Thyroid gland (tissue), 4 donors: Measurements from ENCODE around the gene PATZ1. TPM values are rescaled to one million over a fixed set of nuclear protein-coding genes. Genes with fewer than 3 reads are reported as not detected.
A peak's percentile ranks its signal among the peaks of the same experiment; 100 is the strongest.
"Not testable (repeated sequence)": the region's sequence is repeated elsewhere in the genome, so short reads cannot be mapped to it uniquely, and the experiment has no call there.

Experiments
- DNase-seq, 2 donors: peaks; one replicate each; pipeline ENCODE4 v3.0.0-alpha.2; 2019
- H3K27ac ChIP-seq, 3 donors: fragments of 200-600 bp; sonication (generic); 1 replicate in 2 of 3; 2 replicates in 1 of 3; pipeline ENCODE4 v1.5.1; 2016 to 2019; ENCODE audit warnings: mild to moderate bottlenecking in 1 of 3, moderate library complexity in 1 of 3
- H3K27me3 ChIP-seq: fragments of 200-600 bp; sonication (generic); one replicate; pipeline ENCODE4 v1.5.1; 2019
- H3K36me3 ChIP-seq, 2 donors: fragments of 200-600 bp; sonication (generic); one replicate each; pipeline ENCODE4 v1.5.1; 2016 to 2019
- H3K4me1 ChIP-seq, 2 donors: fragments of 200-600 bp; sonication (generic); one replicate each; pipeline ENCODE4 v1.5.1; 2017 to 2019
- H3K4me3 ChIP-seq, 3 donors: fragments of 200-600 bp; sonication (generic); replicated peaks in 1 of 3; 1 replicate in 2 of 3; 2 replicates in 1 of 3; pipeline ENCODE4 v1.5.1; 2016; ENCODE audit warnings: mild to moderate bottlenecking in 1 of 3
- H3K9me3 ChIP-seq: fragments of 200-600 bp; sonication (generic); one replicate; pipeline ENCODE4 v1.5.1; 2017
- CTCF ChIP-seq, 6 experiments: fragments of 200-600 bp in 3 of 6; fragments of 450-650 bp in 3 of 6; sonication (generic) in 3 of 6; IDR thresholded peaks; one replicate each; pipeline ENCODE4 v1.5.1; 2016 to 2019; ENCODE audit warnings: antibody characterized with exemption in 6 of 6, mild to moderate bottlenecking in 2 of 6, inconsistent platforms in 1 of 6, moderate library complexity in 1 of 6
- POLR2A ChIP-seq, 2 donors: fragments of 450-650 bp; IDR thresholded peaks; one replicate each; pipeline ENCODE4 v1.6.1; 2017; ENCODE audit warnings: antibody characterized with exemption in 2 of 2, mild to moderate bottlenecking in 2 of 2, moderate library complexity in 1 of 2
- WGBS, 2 donors: methylation state at CpG; one replicate each; pipeline ENCODE4 v1.1.5; 2017; 5-methylcytosine and 5-hydroxymethylcytosine counted together
- intact Hi-C: fragments of 100-400 bp; cut with DNase I; formaldehyde crosslinking; loops from one replicate; pipeline ENCODE4 v1.15.1; 2023
- total RNA-seq, 4 donors: library from RNA; depleted of rRNA; stranded (reverse); fragments of >200 nt; gene quantifications; one replicate each; pipeline ENCODE4 v1.2.3, GENCODE V29; 2016

The PATZ1 gene
- total RNA-seq, 4 donors from 2014 or later, result 33.6 to 54.7 (median 46.1) TPM

- intact Hi-C loops, result no loop called here
- Histone ChIP-seq H3K36me3 (no peaks in the 10 kb centered on the region), H3K27me3 (no peaks in the 10 kb centered on the region), H3K4me1 (no peaks in the 10 kb centered on the region), H3K9me3 (no peaks in the 10 kb centered on the region), H3K27ac (no peak overlapping the region), H3K4me3 (no peak overlapping the region)
- 59 to 79% methylated on average over 5 of the region's 5 CpGs for WGBS, 2 donors
- no peak for DNase-seq
- TF ChIP-seq CTCF (IDR thresholded peaks at IDR 0.05) (no peak), POLR2A (IDR thresholded peaks at IDR 0.05) (no peak)
Observed at GRCh38 chr22:31354515-31354914, 8.4 kb upstream of the PATZ1 start.

- TF ChIP-seq POLR2A (IDR thresholded peaks at IDR 0.05) (no peak), CTCF (IDR thresholded peaks at IDR 0.05) (no peak)
- H3K27me3 ChIP-seq, result no peaks in the 10 kb centered on the region
- WGBS, 2 donors, result 49 to 50% methylated on average over 8 of the region's 8 CpGs
- H3K36me3 ChIP-seq, result no peaks in the 10 kb centered on the region
- peak; percentile 83 to 87 for DNase-seq
- no peak overlapping the region for H3K27ac ChIP-seq
- H3K9me3 ChIP-seq, result no peaks in the 10 kb centered on the region
- H3K4me3 ChIP-seq, result no peak overlapping the region
- peaks cover 5% of the 10 kb centered on the region in 2 donors for H3K4me1 ChIP-seq
- intact Hi-C loops, result no loop called here
Observed at GRCh38 chr22:31350410-31350863, 4.3 kb upstream of the PATZ1 start.

- intact Hi-C loops, result loop anchor here (10.0 kb wide), 2 partner anchors 145 to 315 kb away; partner anchors contain the start of genes PISD and SFI1
- Histone ChIP-seq H3K4me3 (no peak overlapping the region), H3K27me3 (no peaks in the 10 kb centered on the region), H3K36me3 (no peaks in the 10 kb centered on the region), H3K4me1 (peaks cover 9% of the 10 kb centered on the region in 2 donors), H3K9me3 (no peaks in the 10 kb centered on the region), H3K27ac (no peak overlapping the region)
- no peak for TF ChIP-seq CTCF (IDR thresholded peaks at IDR 0.05)
- no peak for TF ChIP-seq POLR2A (IDR thresholded peaks at IDR 0.05)
- DNase-seq, result no peak
Observed at GRCh38 chr22:31349960-31350359, 3.8 kb upstream of the PATZ1 start.

- intact Hi-C loops, result loop anchor here (10.0 kb wide), 2 partner anchors 146 to 316 kb away; partner anchors contain the start of genes PISD and SFI1
- WGBS, 2 donors, result 89 to 91% methylated on average over 6 of the region's 6 CpGs
Observed at GRCh38 chr22:31348766-31349165, 2.6 kb upstream of the PATZ1 start.

GRCh38 chr22:31348009-31348337 lies 1.8 kb upstream of the PATZ1 start:
- H3K36me3 ChIP-seq, H3K27me3 ChIP-seq, DNase-seq, H3K9me3 ChIP-seq: not testable (repeated sequence)
- intact Hi-C loops, result loop anchor here (10.0 kb wide), 2 partner anchors 147 to 317 kb away; partner anchors contain the start of genes PISD and SFI1
- Histone ChIP-seq H3K27ac (peak overlapping the region; percentile 84 to 94 (median 90)), H3K4me1 (peaks cover 25 to 29% of the 10 kb centered on the region in 2 donors), H3K4me3 (peak overlapping the region in 1 of 3 donors; percentile 60)
- 85 to 86% methylated on average over 14 to 16 of the region's 16 CpGs for WGBS, 2 donors

More at GRCh38 chr22:31348766-31349165, 2.6 kb upstream of the PATZ1 start:
- Histone ChIP-seq H3K27ac (no peak overlapping the region), H3K36me3 (no peaks in the 10 kb centered on the region), H3K9me3 (no peaks in the 10 kb centered on the region), H3K27me3 (no peaks in the 10 kb centered on the region), H3K4me3 (no peak overlapping the region), H3K4me1 (peaks cover 19 to 21% of the 10 kb centered on the region in 2 donors)
- DNase-seq, result no peak
- no peak for TF ChIP-seq CTCF (IDR thresholded peaks at IDR 0.05)
- TF ChIP-seq POLR2A (IDR thresholded peaks at IDR 0.05), result no peak
